22Rv1 (cell line): Measurements from ENCODE around the gene PALD1.

Experiments
- CTCF ChIP-seq: fragments of 450-650 bp; IDR thresholded peaks from 2 replicates; pipeline ENCODE4 v1.5.1; 2017; ENCODE audit warnings: mild to moderate bottlenecking
- ZFX ChIP-seq: fragments of 450-650 bp; IDR thresholded peaks from 2 replicates; pipeline ENCODE4 v1.6.1; 2017; ENCODE audit warnings: antibody characterized with exemption, borderline replicate concordance

- no peak for TF ChIP-seq CTCF
- no peak for TF ChIP-seq ZFX
Measured at GRCh38 chr10:70592746-70593512, 114.4 kb downstream of the PALD1 start.
